Activated B cell treated with CpG ODN at 0.5 μM for 24 hours (primary cell): ENCODE results near the gene LCN9. TPM values are rescaled to one million over a fixed set of nuclear protein-coding genes. Genes with fewer than 3 reads are reported as not detected.

ENCODE experiments used
- ATAC-seq: fragments of 200-7000 bp; cut with Tn5 transposase; one replicate; pipeline ENCODE4 v1.10.0; 2021; ENCODE audit warnings: low read depth, mild to moderate bottlenecking, moderate library complexity
- CTCF ChIA-PET: fragments of 350-600 bp; sonication (Branson Sonifier 250); formaldehyde crosslinking; loops from one replicate; lab custom pipeline; 2021; ENCODE audit warnings: antibody characterized with exemption; lab: Charles Lee
- POLR2A ChIA-PET: fragments of 350-600 bp; sonication (Branson Sonifier 250); formaldehyde crosslinking; loops from one replicate; lab custom pipeline; 2021; ENCODE audit warnings: antibody characterized with exemption; lab: Charles Lee
- DNase-seq: peaks from one replicate; pipeline ENCODE4 v3.0.0; 2022
- H3K27ac Mint-ChIP-seq: one replicate; pipeline ENCODE4 v1.8.0; 2020; ENCODE audit warnings: mixed read lengths
- H3K27me3 Mint-ChIP-seq: one replicate; pipeline ENCODE4 v1.8.0; 2021; ENCODE audit warnings: mixed read lengths
- H3K36me3 Mint-ChIP-seq: one replicate; pipeline ENCODE4 v1.8.0; 2021; ENCODE audit warnings: low read depth, mixed read lengths
- H3K4me1 Mint-ChIP-seq: one replicate; pipeline ENCODE4 v1.8.0; 2021; ENCODE audit warnings: mixed read lengths
- H3K4me3 Mint-ChIP-seq: one replicate; pipeline ENCODE4 v1.8.0; 2020; ENCODE audit warnings: mild to moderate bottlenecking, mixed read lengths
- H3K9me3 Mint-ChIP-seq: one replicate; pipeline ENCODE4 v1.8.0; 2020; ENCODE audit warnings: mixed read lengths
- intact Hi-C: fragments of 100-400 bp; cut with micrococcal nuclease; formaldehyde crosslinking; loops from one replicate; pipeline ENCODE4 v1.15.1; 2024
- total RNA-seq: library from RNA; stranded (reverse); gene quantifications from 2 replicates; pipeline ENCODE4 v1.2.3, GENCODE V29; 2022
- TF ChIP-seq, protein P1 (sequence below): fragments of 200-600 bp; IDR thresholded peaks from one replicate; pipeline ENCODE4 v1.8.0; 2022; ENCODE audit warnings: antibody characterized with exemption, mild to moderate bottlenecking

The LCN9 gene, protein sequence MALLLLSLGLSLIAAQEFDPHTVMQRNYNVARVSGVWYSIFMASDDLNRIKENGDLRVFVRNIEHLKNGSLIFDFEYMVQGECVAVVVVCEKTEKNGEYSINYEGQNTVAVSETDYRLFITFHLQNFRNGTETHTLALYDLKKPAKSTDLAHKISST
- not detected in 2 replicates for total RNA-seq

DNA sequence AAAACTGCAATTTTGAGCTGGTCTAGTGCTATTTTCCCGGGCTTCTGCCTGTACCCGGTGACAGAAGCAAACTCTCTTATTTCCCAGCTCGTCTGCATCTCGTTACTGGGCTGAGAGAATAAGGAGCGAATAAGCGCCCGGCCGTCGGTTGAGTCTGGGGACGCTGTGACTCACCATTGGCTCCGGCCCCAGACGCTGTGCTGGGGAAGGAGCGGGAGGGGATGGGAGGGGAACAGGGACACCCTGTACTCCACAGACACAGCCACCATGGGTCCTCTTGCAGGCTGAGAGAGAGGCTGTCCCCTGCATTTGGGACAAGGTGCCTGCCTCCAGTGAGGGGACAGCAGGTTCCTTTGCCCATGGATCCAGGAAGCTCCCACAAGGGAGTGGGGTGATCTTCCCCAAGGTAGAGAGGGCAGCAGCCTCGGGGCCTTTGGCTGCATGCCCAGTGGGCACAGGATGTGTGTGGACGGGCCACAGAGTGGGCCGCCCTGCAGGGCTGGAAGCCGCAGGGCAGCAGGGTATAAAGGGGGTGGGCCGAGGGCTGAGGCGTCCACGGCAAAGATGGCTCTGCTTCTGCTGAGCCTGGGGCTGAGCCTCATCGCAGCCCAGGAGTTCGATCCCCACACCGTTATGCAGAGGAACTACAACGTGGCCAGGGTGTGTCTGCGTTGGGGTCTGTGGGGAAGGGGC lies at the start of gene LCN9:
Gene LCN9, plus strand, starts transcription at position 552 of the 693 bp plus-strand sequence. Its CDS starts 13 bp downstream, at position 565.
- H3K27me3 Mint-ChIP-seq: no peaks in the 10 kb centered on the region
- ATAC-seq (no peak), DNase-seq (no peak)
- no peaks in the 10 kb centered on the region for H3K9me3 Mint-ChIP-seq
- H3K4me3 Mint-ChIP-seq: no peak within 1 kb of the TSS
- CTCF ChIA-PET: no interaction called here
- no peaks in the 10 kb centered on the region for H3K36me3 Mint-ChIP-seq
- no peak within 1 kb of the TSS for H3K27ac Mint-ChIP-seq
- no peaks in the 10 kb centered on the region for H3K4me1 Mint-ChIP-seq
- intact Hi-C loops: no loop called here
- POLR2A ChIA-PET: no interaction called here
- TF ChIP-seq, protein P1, sequence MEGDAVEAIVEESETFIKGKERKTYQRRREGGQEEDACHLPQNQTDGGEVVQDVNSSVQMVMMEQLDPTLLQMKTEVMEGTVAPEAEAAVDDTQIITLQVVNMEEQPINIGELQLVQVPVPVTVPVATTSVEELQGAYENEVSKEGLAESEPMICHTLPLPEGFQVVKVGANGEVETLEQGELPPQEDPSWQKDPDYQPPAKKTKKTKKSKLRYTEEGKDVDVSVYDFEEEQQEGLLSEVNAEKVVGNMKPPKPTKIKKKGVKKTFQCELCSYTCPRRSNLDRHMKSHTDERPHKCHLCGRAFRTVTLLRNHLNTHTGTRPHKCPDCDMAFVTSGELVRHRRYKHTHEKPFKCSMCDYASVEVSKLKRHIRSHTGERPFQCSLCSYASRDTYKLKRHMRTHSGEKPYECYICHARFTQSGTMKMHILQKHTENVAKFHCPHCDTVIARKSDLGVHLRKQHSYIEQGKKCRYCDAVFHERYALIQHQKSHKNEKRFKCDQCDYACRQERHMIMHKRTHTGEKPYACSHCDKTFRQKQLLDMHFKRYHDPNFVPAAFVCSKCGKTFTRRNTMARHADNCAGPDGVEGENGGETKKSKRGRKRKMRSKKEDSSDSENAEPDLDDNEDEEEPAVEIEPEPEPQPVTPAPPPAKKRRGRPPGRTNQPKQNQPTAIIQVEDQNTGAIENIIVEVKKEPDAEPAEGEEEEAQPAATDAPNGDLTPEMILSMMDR: no peak

GRCh38 chr9:135613946-135614805 lies 48.9 kb upstream of the LCN9 start:
- Mint-ChIP-seq H3K9me3 (no peaks in the 10 kb centered on the region), H3K27me3 (peaks cover 3% of the 10 kb centered on the region), H3K4me1 (no peaks in the 10 kb centered on the region), H3K27ac (no peak overlapping the region), H3K36me3 (no peaks in the 10 kb centered on the region), H3K4me3 (no peak overlapping the region)
- intact Hi-C loops: no loop called here
- TF ChIP-seq, protein P1: no peak
- ChIA-PET POLR2A (no interaction called here), CTCF (no interaction called here)
- ATAC-seq (no peak), DNase-seq (no peak)

DNA sequence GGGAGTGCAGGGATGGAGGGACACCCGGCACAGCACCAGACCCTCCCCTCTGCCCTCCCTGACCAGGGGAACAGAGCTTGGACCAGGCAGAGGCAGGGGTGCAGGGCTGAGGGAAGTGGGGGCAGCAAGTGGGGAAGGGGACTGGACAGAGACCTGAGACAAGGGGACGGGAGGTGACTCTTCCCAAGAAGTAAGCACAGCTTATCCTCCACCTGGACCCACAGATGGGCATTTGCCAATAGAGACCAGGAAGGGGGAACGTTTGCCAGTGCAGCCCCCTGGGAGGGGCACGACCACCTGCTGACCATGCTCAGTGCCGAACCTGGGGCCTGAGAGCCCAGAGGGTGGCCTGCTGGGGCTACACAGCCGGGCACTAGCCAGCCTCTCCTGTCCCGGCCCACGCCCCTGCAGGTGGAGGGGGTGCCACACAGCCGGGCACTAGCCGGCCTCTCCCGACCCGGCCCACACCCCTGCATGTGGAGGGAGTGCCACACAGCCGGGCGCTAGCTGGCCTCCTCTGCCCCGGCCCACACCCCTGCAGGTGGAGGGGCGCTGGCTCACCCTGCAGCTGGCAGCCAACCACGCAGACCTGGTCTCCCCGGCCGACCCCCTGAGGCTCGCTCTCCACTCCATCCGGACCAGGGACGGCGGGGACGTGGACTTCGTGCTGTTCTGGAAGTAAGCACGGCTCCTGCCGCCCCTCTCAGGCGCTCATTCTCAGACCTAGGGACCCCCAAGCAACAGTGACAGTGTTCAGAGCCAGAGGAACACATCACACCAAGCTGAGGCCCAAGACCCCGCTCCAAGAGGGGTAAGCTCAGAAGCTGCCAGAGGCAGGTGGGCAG lies 48.1 kb upstream of the LCN9 start:
- Mint-ChIP-seq H3K9me3 (no peaks in the 10 kb centered on the region), H3K4me3 (no peak overlapping the region), H3K36me3 (no peaks in the 10 kb centered on the region), H3K4me1 (no peaks in the 10 kb centered on the region), H3K27ac (no peak overlapping the region), H3K27me3 (peaks cover 3% of the 10 kb centered on the region)
- DNase-seq (no peak), ATAC-seq (no peak)
- ChIA-PET CTCF (no interaction called here), POLR2A (no interaction called here)
- TF ChIP-seq, protein P1: no peak
- intact Hi-C loops: no loop called here

GRCh38 chr9:135615666-135616618 lies 47.2 kb upstream of the LCN9 start:
- no peak for DNase-seq
- CTCF ChIA-PET: no interaction called here
- TF ChIP-seq, protein P1: no peak
- Mint-ChIP-seq H3K9me3 (no peaks in the 10 kb centered on the region), H3K27ac (no peak overlapping the region), H3K4me3 (no peak overlapping the region), H3K4me1 (no peaks in the 10 kb centered on the region), H3K27me3 (peaks cover 3% of the 10 kb centered on the region), H3K36me3 (no peaks in the 10 kb centered on the region)
- POLR2A ChIA-PET: no interaction called here
- no peak for ATAC-seq
- intact Hi-C loops: no loop called here
